HG03175 (cell line): Measurements from ENCODE around the gene MGST2.
A peak's percentile ranks its signal among the peaks of the same experiment; 100 is the strongest.

Experiments
- ATAC-seq: cut with Tn5 transposase; IDR thresholded peaks from one replicate; pipeline ENCODE4 v1.9.1; 2021; ENCODE audit warnings: mild to moderate bottlenecking, moderate library complexity; ENCODE audit not compliant: unreplicated experiment

MGST2 gene

GRCh38 chr4:139669335-139669734 lies 3.7 kb downstream of the MGST2 start:
- no peak for ATAC-seq

- no peak for ATAC-seq
These were observed 4.3 kb downstream of the MGST2 start for GRCh38 chr4:139669890-139670289.

GRCh38 chr4:139670775-139671174 lies 5.2 kb downstream of the MGST2 start:
- no peak for ATAC-seq

GRCh38 chr4:139672215-139672614 lies 6.6 kb downstream of the MGST2 start:
- no peak for ATAC-seq

GRCh38 chr4:139672732-139673131 lies 7.1 kb downstream of the MGST2 start:
- ATAC-seq, result no peak

- peak; percentile 85 for ATAC-seq
These were observed 9.4 kb downstream of the MGST2 start for GRCh38 chr4:139674875-139675550.

- ATAC-seq, result no peak
These were observed 10.0 kb downstream of the MGST2 start for GRCh38 chr4:139675651-139676050.

- no peak for ATAC-seq
These were observed 10.7 kb downstream of the MGST2 start for GRCh38 chr4:139676365-139676764.

- ATAC-seq, result no peak
These were observed 11.4 kb downstream of the MGST2 start for GRCh38 chr4:139676913-139677585.

GRCh38 chr4:139682309-139682708 lies 16.7 kb downstream of the MGST2 start:
- no peak for ATAC-seq

- ATAC-seq, result no peak
These were observed 17.1 kb downstream of the MGST2 start for GRCh38 chr4:139682741-139683151.

GRCh38 chr4:139684351-139684750 lies 18.7 kb downstream of the MGST2 start:
- ATAC-seq, result no peak

- ATAC-seq, result no peak
These were observed 19.6 kb downstream of the MGST2 start for GRCh38 chr4:139685180-139685579.

- ATAC-seq, result no peak
These were observed 20.5 kb downstream of the MGST2 start for GRCh38 chr4:139686130-139686529.

GRCh38 chr4:139686988-139687387 lies 21.4 kb downstream of the MGST2 start:
- no peak for ATAC-seq

- no peak for ATAC-seq
These were observed 23.6 kb downstream of the MGST2 start for GRCh38 chr4:139689093-139689722.

- ATAC-seq, result no peak
These were observed 24.8 kb downstream of the MGST2 start for GRCh38 chr4:139690419-139690818.

GRCh38 chr4:139692309-139693012 lies 26.8 kb downstream of the MGST2 start:
- no peak for ATAC-seq

- ATAC-seq, result no peak
These were observed 29.0 kb downstream of the MGST2 start for GRCh38 chr4:139694522-139695107.

- no peak for ATAC-seq
These were observed 30.9 kb downstream of the MGST2 start for GRCh38 chr4:139696491-139696890.
